Stomach (tissue), 9 donors: ENCODE measurements around the gene MYBPC2. TPM values are rescaled to one million over a fixed set of nuclear protein-coding genes. Genes with fewer than 3 reads are reported as not detected.

Experiments used
- DNase-seq, 2 donors: peaks; one replicate each; pipeline versions ENCODE4 v3.0.0 to v3.0.0-alpha.2; 2013 to 2019
- H3K27ac ChIP-seq, 5 donors: fragments of 200-600 bp in 4 of 5; sonication (generic) in 4 of 5; one replicate each; pipeline ENCODE4 v1.5.1; 2013 to 2019; ENCODE audit warnings: mild to moderate bottlenecking in 1 of 5, moderate library complexity in 1 of 5
- H3K27me3 ChIP-seq, 3 donors: fragments of 200-600 bp; sonication (generic); one replicate each; pipeline ENCODE4 v1.5.1; 2017 to 2019; ENCODE audit warnings: mixed run types in 1 of 3
- H3K36me3 ChIP-seq, 4 donors: fragments of 200-600 bp; sonication (generic); 1 replicate in 3 of 4; 2 replicates in 1 of 4; pipeline ENCODE4 v1.5.1; 2016 to 2019
- H3K4me1 ChIP-seq, 4 donors: fragments of 200-600 bp; sonication (generic); one replicate each; pipeline ENCODE4 v1.5.1; 2016 to 2019
- H3K4me3 ChIP-seq, 4 donors: fragments of 200-600 bp; sonication (generic) in 3 of 4; one replicate each; pipeline ENCODE4 v1.5.1; 2016 to 2019; ENCODE audit warnings: mild to moderate bottlenecking in 1 of 4
- H3K9me3 ChIP-seq, 4 donors: fragments of 200-600 bp; sonication (generic); one replicate each; pipeline ENCODE4 v1.5.1; 2016 to 2019
- EP300 ChIP-seq: sonication (generic); formaldehyde crosslinking; IDR thresholded peaks from one replicate; pipeline ENCODE4 v1.6.1; 2017; ENCODE audit warnings: antibody characterized with exemption
- POLR2A ChIP-seq, 4 donors: fragments of 450-650 bp; IDR thresholded peaks; one replicate each; pipeline ENCODE4 v1.6.1; 2016; ENCODE audit warnings: antibody characterized with exemption in 4 of 4, control low read depth in 2 of 4, mild to moderate bottlenecking in 1 of 4, moderate library complexity in 1 of 4
- POLR2AphosphoS5 ChIP-seq, 3 donors: sonication (generic); formaldehyde crosslinking; IDR thresholded peaks; one replicate each; pipeline ENCODE4 v1.6.1; 2016; ENCODE audit warnings: antibody characterized with exemption in 3 of 3
- WGBS, 5 donors: extraction: QIAGEN DNeasy Blood & Tissue Kit in 3 of 5; methylation state at CpG; one replicate each; pipeline versions ENCODE4 v1.1.5 to v1.1.7; 2013 to 2018; 5-methylcytosine and 5-hydroxymethylcytosine counted together
- intact Hi-C: fragments of 100-400 bp; cut with DNase I; formaldehyde crosslinking; loops from one replicate; pipeline ENCODE4 v1.15.1; 2023; ENCODE audit warnings: low total_unique reads
- polyA plus RNA-seq, 3 donors: library from polyadenylated mRNA; stranded (reverse); fragments of 200-250 nt; gene quantifications; one replicate each; pipeline ENCODE4 v1.2.3, GENCODE V29; 2013
- total RNA-seq, 5 donors: library from RNA; depleted of rRNA; stranded (reverse); fragments of >200 nt; gene quantifications; one replicate each; pipeline versions ENCODE4 v1.1.0 to v1.2.3, GENCODE V29; 2014 to 2016
- TF ChIP-seq, protein P1 (sequence below), 7 experiments: fragments of 450-650 bp in 4 of 7; fragments of 200-600 bp in 3 of 7; sonication (generic) in 3 of 7; IDR thresholded peaks; one replicate each; pipeline ENCODE4 v1.5.1; 2016 to 2019; ENCODE audit warnings: antibody characterized with exemption in 7 of 7, control low read depth in 2 of 7, mild to moderate bottlenecking in 1 of 7
- donor health status: healthy with polysubstance abuse.
- donor health status: Bipolar disorder and iron deficiency.
- donor health status: healthy.

Gene MYBPC2
- total and polyA plus RNA-seq, 8 donors: 0.10 to 0.31 TPM; not detected in 6

GRCh38 chr19:50508843-50509190 is 76.1 kb downstream of the MYBPC2 start:
- no peak for DNase-seq
- TF ChIP-seq POLR2A (IDR thresholded peaks at IDR 0.05): no peak
- no peak for TF ChIP-seq EP300
- TF ChIP-seq, protein P1, sequence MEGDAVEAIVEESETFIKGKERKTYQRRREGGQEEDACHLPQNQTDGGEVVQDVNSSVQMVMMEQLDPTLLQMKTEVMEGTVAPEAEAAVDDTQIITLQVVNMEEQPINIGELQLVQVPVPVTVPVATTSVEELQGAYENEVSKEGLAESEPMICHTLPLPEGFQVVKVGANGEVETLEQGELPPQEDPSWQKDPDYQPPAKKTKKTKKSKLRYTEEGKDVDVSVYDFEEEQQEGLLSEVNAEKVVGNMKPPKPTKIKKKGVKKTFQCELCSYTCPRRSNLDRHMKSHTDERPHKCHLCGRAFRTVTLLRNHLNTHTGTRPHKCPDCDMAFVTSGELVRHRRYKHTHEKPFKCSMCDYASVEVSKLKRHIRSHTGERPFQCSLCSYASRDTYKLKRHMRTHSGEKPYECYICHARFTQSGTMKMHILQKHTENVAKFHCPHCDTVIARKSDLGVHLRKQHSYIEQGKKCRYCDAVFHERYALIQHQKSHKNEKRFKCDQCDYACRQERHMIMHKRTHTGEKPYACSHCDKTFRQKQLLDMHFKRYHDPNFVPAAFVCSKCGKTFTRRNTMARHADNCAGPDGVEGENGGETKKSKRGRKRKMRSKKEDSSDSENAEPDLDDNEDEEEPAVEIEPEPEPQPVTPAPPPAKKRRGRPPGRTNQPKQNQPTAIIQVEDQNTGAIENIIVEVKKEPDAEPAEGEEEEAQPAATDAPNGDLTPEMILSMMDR (IDR thresholded peaks at IDR 0.05): no peak
- no peak for TF ChIP-seq POLR2AphosphoS5 (IDR thresholded peaks at IDR 0.05)
- H3K27me3 ChIP-seq: no peaks in the 10 kb centered on the region
- intact Hi-C loops: no loop called here
- peaks cover 5 to 22% (median 20%) of the 10 kb centered on the region in 4 donors for H3K4me1 ChIP-seq
- H3K9me3 ChIP-seq: no peaks in the 10 kb centered on the region
- H3K36me3 ChIP-seq: peaks cover 0 to 12% (median 11%) of the 10 kb centered on the region in 4 donors
- H3K4me3 ChIP-seq: no peak overlapping the region
- 87 to 97% (median 93%) methylated on average over 3 of the region's 3 CpGs for WGBS, 5 donors
- no peak overlapping the region for H3K27ac ChIP-seq

- no peak overlapping the region for H3K27ac ChIP-seq
- 85 to 89% (median 86%) methylated on average over 11 of the region's 11 CpGs for WGBS, 5 donors
- no peaks in the 10 kb centered on the region for H3K9me3 ChIP-seq
- intact Hi-C loops: no loop called here
- peaks cover 5 to 22% (median 20%) of the 10 kb centered on the region in 4 donors for H3K4me1 ChIP-seq
- DNase-seq: no peak
- peaks cover 0 to 12% (median 11%) of the 10 kb centered on the region in 4 donors for H3K36me3 ChIP-seq
- TF ChIP-seq POLR2A (IDR thresholded peaks at IDR 0.05): no peak
- no peak for TF ChIP-seq EP300
- TF ChIP-seq POLR2AphosphoS5 (IDR thresholded peaks at IDR 0.05): no peak
- TF ChIP-seq, protein P1 (IDR thresholded peaks at IDR 0.05): no peak
- H3K27me3 ChIP-seq: peaks cover 0 to 3% (median 0%) of the 10 kb centered on the region in 3 donors
- H3K4me3 ChIP-seq: no peak overlapping the region
Measured at GRCh38 chr19:50509366-50509765, 76.7 kb downstream of the MYBPC2 start.

GRCh38 chr19:50510121-50510670 is 77.5 kb downstream of the MYBPC2 start:
- H3K4me3 ChIP-seq: peak overlapping the region; percentile 57 to 79 (median 71)
- H3K9me3 ChIP-seq: no peaks in the 10 kb centered on the region
- peak overlapping the region in 4 of 5 donors; percentile 78 to 90 (median 84) for H3K27ac ChIP-seq
- no peak for DNase-seq
- peaks cover 0 to 11% (median 0%) of the 10 kb centered on the region in 3 donors for H3K27me3 ChIP-seq
- H3K4me1 ChIP-seq: peaks cover 5 to 22% (median 20%) of the 10 kb centered on the region in 4 donors
- peaks cover 0 to 12% (median 11%) of the 10 kb centered on the region in 4 donors for H3K36me3 ChIP-seq
- TF ChIP-seq POLR2AphosphoS5 (IDR thresholded peaks at IDR 0.05) (no peak), EP300 (no peak), POLR2A (IDR thresholded peaks at IDR 0.05) (no peak)
- TF ChIP-seq, protein P1 (IDR thresholded peaks at IDR 0.05): no peak
- intact Hi-C loops: no loop called here
- 36 to 72% (median 48%) methylated on average over 10 to 26 of the region's 26 CpGs for WGBS, 5 donors

DNA sequence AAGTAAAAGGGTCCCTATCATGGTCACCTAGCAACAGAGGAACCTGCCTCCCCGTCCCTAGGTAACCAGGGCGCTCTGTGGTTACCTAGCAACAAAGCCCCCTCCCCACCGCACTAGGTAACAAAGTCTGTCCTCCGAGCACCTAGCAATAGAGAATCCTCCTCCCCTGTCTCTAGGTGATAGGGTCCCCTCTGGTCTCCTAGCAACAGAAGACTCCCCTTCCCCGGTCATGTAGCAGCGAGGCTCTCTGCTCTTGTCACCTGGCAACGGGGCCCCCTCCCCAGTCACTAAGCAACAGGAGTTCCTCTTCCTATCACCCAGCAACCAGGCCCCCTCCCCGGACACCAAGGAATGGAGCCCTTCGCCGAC is 78.0 kb downstream of the MYBPC2 start:
- peaks cover 0 to 9% (median 8%) of the 10 kb centered on the region in 4 donors for H3K36me3 ChIP-seq
- peaks cover 0 to 15% (median 0%) of the 10 kb centered on the region in 3 donors for H3K27me3 ChIP-seq
- peak overlapping the region; percentile 57 to 79 (median 71) for H3K4me3 ChIP-seq
- no peak for TF ChIP-seq POLR2A (IDR thresholded peaks at IDR 0.05)
- TF ChIP-seq, protein P1 (IDR thresholded peaks at IDR 0.05): no peak
- no peak for TF ChIP-seq POLR2AphosphoS5 (IDR thresholded peaks at IDR 0.05)
- TF ChIP-seq EP300: no peak
- H3K9me3 ChIP-seq: no peaks in the 10 kb centered on the region
- DNase-seq: no peak
- 2 to 11% (median 5%) methylated on average over 3 to 10 of the region's 10 CpGs for WGBS, 5 donors
- intact Hi-C loops: no loop called here
- H3K4me1 ChIP-seq: peaks cover 5 to 22% (median 20%) of the 10 kb centered on the region in 4 donors
- peak overlapping the region; percentile 48 to 90 (median 82) for H3K27ac ChIP-seq
